Tibial nerve (tissue), 4 donors: ENCODE data around the gene POLDIP3. TPM values are rescaled to one million over a fixed set of nuclear protein-coding genes. Genes with fewer than 3 reads are reported as not detected.
"Not testable (repeated sequence)": the region's sequence is repeated elsewhere in the genome, so short reads cannot be mapped to it uniquely, and the experiment has no call there.

Experiments used
- DNase-seq, 2 donors: peaks; one replicate each; pipeline ENCODE4 v3.0.0-alpha.2; 2019; ENCODE audit warnings: low spot score in 2 of 2
- H3K27ac ChIP-seq, 4 donors: fragments of 200-600 bp; sonication (generic) in 3 of 4; one replicate each; pipeline ENCODE4 v1.5.1; 2017 to 2019; ENCODE audit warnings: mild to moderate bottlenecking in 1 of 4
- H3K27me3 ChIP-seq, 2 donors: fragments of 200-600 bp; sonication (generic) in 1 of 2; one replicate each; pipeline versions ENCODE4 v1.5.1 to v1.6.0; 2017 to 2019
- H3K36me3 ChIP-seq, 3 donors: fragments of 200-600 bp; sonication (generic); one replicate each; pipeline ENCODE4 v1.5.1; 2018 to 2019
- H3K4me1 ChIP-seq, 4 donors: fragments of 200-600 bp; sonication (generic) in 3 of 4; one replicate each; pipeline ENCODE4 v1.5.1; 2017 to 2019
- H3K4me3 ChIP-seq, 4 donors: fragments of 200-600 bp; sonication (generic) in 3 of 4; one replicate each; pipeline ENCODE4 v1.5.1; 2017 to 2019; ENCODE audit warnings: mild to moderate bottlenecking in 1 of 4, moderate library complexity in 1 of 4
- H3K9me3 ChIP-seq, 4 donors: fragments of 200-600 bp; sonication (generic) in 3 of 4; one replicate each; pipeline ENCODE4 v1.5.1; 2017 to 2019
- EP300 ChIP-seq, 2 donors: sonication (generic); formaldehyde crosslinking; IDR thresholded peaks; one replicate each; pipeline ENCODE4 v1.6.1; 2017; ENCODE audit warnings: antibody characterized with exemption in 2 of 2, mild to moderate bottlenecking in 1 of 2
- POLR2A ChIP-seq, 2 donors: fragments of 450-650 bp; IDR thresholded peaks; one replicate each; pipeline ENCODE4 v1.6.1; 2017; ENCODE audit warnings: antibody characterized with exemption in 2 of 2, mild to moderate bottlenecking in 2 of 2, moderate library complexity in 2 of 2
- WGBS, 2 donors: methylation state at CpG; one replicate each; pipeline ENCODE4 v1.1.5; 2018; 5-methylcytosine and 5-hydroxymethylcytosine counted together
- total RNA-seq, 4 donors: library from RNA; depleted of rRNA; stranded (reverse); fragments of >200 nt; gene quantifications; one replicate each; pipeline ENCODE4 v1.1.0, GENCODE V29; 2016
- TF ChIP-seq, protein P1 (sequence below), 5 experiments: fragments of 200-600 bp in 3 of 5; fragments of 450-650 bp in 2 of 5; sonication (generic) in 3 of 5; IDR thresholded peaks; one replicate each; pipeline ENCODE4 v1.5.1; 2016 to 2019; ENCODE audit warnings: antibody characterized with exemption in 5 of 5, mild to moderate bottlenecking in 3 of 5, moderate library complexity in 2 of 5

The POLDIP3 gene
- total RNA-seq, 4 donors from 2014 or later, result 47.4 to 49.2 (median 48.5) TPM

DNA sequence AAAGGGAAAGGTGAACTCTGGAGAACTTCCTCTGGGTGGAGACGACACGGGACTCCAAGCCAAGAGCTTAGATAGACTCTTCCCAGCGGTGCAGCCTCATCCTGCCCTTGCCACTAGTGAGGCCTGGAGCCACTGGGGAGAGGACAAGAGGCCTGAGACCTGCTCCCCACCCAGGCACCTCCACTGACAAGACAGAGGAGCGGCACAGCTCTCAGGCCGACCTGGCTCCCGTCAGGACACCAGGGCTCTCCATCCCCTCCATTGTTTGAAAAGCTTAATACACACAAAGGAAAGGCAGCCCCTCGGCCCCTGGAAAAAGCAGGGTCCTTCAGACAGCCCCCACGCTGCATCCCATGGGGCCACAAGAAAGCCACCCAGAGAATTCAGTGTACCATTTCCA, 29.6 kb downstream of the POLDIP3 start:
- 81 to 87% methylated on average over 8 of the region's 8 CpGs for WGBS, 2 donors
- DNase-seq, result no peak
- no peak overlapping the region for H3K27ac ChIP-seq

DNA sequence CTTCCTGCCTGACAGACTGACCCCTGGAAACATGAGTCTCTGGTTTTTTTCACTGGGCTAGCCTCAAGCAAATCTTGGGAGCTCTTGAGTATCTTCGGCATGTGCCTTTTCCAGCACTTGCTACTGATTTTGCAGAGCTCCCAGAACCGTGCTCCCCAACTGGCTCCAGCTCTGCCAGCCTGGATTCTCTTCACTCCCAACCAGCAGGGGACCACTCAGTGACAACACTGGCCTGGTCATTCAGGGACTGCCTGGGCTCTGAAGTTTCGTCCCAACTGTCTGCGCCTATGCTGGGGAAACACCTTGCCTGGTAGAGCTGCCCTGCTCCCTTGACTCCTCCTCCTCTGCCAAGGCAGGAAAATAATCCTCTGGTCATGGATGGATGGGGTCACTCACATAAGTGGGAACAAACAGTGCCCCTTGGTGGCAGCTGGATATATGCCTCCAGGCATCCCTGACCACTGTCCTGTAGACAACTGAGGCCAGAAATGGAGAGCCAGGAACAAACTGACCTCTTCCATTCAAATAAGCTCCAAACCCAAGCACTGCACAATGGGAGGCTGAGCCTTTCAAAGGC, 30.2 kb downstream of the POLDIP3 start:
- Histone ChIP-seq H3K4me3 (no peak overlapping the region), H3K36me3 (peaks cover 3 to 73% (median 27%) of the 10 kb centered on the region in 3 donors), H3K9me3 (no peaks in the 10 kb centered on the region), H3K27me3 (no peaks in the 10 kb centered on the region), H3K4me1 (peaks cover 0 to 13% (median 3%) of the 10 kb centered on the region in 4 donors), H3K27ac (no peak overlapping the region)
- 81 to 98% methylated on average over 4 of the region's 4 CpGs for WGBS, 2 donors
- DNase-seq, result no peak
- no peak for TF ChIP-seq POLR2A (IDR thresholded peaks at IDR 0.05)
- no peak for TF ChIP-seq EP300 (IDR thresholded peaks at IDR 0.05)
- TF ChIP-seq, protein P1, sequence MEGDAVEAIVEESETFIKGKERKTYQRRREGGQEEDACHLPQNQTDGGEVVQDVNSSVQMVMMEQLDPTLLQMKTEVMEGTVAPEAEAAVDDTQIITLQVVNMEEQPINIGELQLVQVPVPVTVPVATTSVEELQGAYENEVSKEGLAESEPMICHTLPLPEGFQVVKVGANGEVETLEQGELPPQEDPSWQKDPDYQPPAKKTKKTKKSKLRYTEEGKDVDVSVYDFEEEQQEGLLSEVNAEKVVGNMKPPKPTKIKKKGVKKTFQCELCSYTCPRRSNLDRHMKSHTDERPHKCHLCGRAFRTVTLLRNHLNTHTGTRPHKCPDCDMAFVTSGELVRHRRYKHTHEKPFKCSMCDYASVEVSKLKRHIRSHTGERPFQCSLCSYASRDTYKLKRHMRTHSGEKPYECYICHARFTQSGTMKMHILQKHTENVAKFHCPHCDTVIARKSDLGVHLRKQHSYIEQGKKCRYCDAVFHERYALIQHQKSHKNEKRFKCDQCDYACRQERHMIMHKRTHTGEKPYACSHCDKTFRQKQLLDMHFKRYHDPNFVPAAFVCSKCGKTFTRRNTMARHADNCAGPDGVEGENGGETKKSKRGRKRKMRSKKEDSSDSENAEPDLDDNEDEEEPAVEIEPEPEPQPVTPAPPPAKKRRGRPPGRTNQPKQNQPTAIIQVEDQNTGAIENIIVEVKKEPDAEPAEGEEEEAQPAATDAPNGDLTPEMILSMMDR (IDR thresholded peaks at IDR 0.05), result no peak

More for the DNA sequence above, 29.6 kb downstream of the POLDIP3 start:
- peaks cover 0 to 13% (median 3%) of the 10 kb centered on the region in 4 donors for H3K4me1 ChIP-seq
- H3K27me3 ChIP-seq, result no peaks in the 10 kb centered on the region
- TF ChIP-seq EP300 (IDR thresholded peaks at IDR 0.05) (no peak), POLR2A (IDR thresholded peaks at IDR 0.05) (no peak)
- TF ChIP-seq, protein P1 (IDR thresholded peaks at IDR 0.05), result no peak
- H3K36me3 ChIP-seq, result peaks cover 3 to 73% (median 27%) of the 10 kb centered on the region in 3 donors
- no peaks in the 10 kb centered on the region for H3K9me3 ChIP-seq
- no peak overlapping the region for H3K4me3 ChIP-seq

DNA sequence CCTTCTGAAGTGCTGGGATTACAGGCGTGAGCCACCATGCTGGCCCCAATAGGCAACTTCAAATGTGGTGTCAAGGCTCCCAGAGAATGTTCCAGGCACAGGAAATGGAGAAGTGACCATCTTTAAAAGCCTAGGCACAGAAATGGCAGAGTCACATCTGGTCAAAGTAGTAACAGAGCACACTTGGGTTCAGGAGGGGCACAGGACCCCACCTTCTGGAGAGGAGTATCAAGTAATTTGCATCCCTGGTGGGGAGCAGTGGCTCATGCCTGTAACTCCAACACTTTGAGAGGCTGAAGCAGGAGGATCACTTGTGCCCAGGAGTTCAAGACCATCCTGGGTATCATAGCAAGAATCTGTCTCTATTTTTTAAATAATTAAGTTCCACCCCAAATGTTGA, 31.7 kb downstream of the POLDIP3 start:
- H3K9me3 ChIP-seq, result no peaks in the 10 kb centered on the region
- no peak overlapping the region for H3K27ac ChIP-seq
- DNase-seq, result no peak
- TF ChIP-seq POLR2A (IDR thresholded peaks at IDR 0.05) (no peak), EP300 (IDR thresholded peaks at IDR 0.05) (no peak)
- TF ChIP-seq, protein P1 (IDR thresholded peaks at IDR 0.05), result no peak
- no peaks in the 10 kb centered on the region for H3K27me3 ChIP-seq
- no peak overlapping the region for H3K4me3 ChIP-seq
- WGBS, 2 donors, result 70 to 80% methylated on average over 1 of the region's 1 CpG
- H3K36me3 ChIP-seq, result peaks cover 3 to 70% (median 27%) of the 10 kb centered on the region in 3 donors
- H3K4me1 ChIP-seq, result peaks cover 0 to 13% (median 3%) of the 10 kb centered on the region in 4 donors

DNA sequence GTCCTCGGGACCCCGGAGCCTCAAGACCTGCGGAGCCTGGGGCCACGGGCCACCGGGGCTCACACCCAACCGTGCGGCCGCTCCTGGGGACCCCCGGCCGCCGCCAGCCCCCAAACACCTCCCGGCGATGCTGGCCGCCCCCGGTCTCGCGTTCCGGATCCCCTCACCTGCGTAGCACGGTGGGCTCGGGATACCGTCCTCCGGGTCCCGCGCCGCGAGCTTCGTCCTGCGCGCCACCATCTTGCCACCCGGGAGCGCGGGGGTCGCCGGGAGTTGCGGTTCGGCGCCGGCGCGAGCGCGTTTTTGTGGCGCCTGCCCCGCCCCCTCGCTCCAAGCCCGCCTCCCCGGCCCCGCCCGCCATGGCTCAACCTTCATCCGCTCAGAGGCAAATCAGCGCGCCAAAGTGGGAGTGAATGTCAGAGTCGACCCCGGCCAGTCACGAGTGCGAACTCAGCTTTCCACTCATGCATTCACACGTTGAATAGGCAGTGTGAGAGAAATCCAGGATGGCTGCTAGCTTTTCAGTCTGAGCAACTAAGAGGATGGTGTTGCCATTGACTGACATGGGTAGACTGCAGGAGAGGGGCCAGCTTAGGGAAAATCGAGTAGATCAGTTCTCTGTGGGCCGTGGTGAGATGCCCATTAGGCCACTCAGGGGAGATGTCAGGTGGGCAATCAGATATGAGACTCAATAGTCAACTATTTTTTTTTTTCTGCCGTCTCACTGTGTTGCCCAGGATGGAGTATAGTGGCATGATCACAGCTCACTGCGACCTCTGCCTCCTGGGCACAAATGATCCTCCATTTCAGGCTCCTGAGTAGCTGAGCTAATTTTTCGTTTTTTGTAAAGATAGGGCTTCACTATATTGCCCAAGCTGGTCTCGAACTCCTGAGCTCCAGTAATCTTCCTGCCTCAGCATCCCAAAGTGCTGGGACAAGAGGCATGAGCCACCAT, 32.6 kb downstream of the POLDIP3 start:
- no peak for TF ChIP-seq POLR2A (IDR thresholded peaks at IDR 0.05)
- peak in 1 of 2 donors; percentile 33 for TF ChIP-seq EP300 (IDR thresholded peaks at IDR 0.05)
- TF ChIP-seq, protein P1 (IDR thresholded peaks at IDR 0.05), result peak in 1 of 5 experiments; percentile 10
- H3K4me1 ChIP-seq, result peaks cover 0 to 13% (median 3%) of the 10 kb centered on the region in 4 donors
- 15 to 21% methylated on average over 17 to 21 of the region's 64 CpGs for WGBS, 2 donors
- peak; percentile 64 to 72 for DNase-seq
- H3K4me3 ChIP-seq, result peak overlapping the region; percentile 52 to 91 (median 74)
- H3K36me3 ChIP-seq, result peaks cover 3 to 70% (median 21%) of the 10 kb centered on the region in 3 donors
- H3K27me3 ChIP-seq, result no peaks in the 10 kb centered on the region
- peak overlapping the region in 3 of 4 donors; percentile 52 to 84 (median 72) for H3K27ac ChIP-seq
- H3K9me3 ChIP-seq, result no peaks in the 10 kb centered on the region

DNA sequence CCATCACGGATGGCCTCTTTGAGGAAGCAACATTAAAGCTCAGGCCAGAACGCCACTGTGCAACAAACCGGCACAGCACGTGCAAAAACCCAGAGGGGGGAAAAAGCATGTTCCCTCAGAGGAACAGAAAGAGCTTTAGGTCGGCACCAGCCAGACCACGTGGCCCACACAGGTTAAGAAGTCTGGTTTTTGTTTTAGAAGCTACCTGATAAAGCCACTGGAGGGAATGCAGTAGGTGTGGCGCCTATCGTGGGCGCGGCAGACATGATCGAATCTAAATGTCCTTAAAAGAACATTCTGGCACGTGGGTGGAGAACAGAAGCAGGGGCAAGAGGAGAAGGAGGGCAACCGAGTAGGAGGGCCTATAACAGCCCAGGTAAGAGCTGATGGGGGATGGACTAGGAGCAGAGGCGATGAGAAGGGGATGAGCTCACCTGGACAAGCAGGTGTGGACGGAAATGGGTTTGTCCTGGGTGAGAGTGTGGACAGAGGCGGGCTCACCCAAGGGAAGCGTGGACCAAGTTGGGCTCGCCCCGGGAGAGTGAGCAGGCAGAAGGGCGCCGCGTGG, 33.4 kb downstream of the POLDIP3 start:
- 1 to 3% methylated on average over 10 to 14 of the region's 22 CpGs for WGBS, 2 donors
- Histone ChIP-seq H3K4me3 (peak overlapping the region; percentile 52 to 91 (median 74)), H3K4me1 (peaks cover 0 to 13% (median 3%) of the 10 kb centered on the region in 4 donors), H3K36me3 (peaks cover 3 to 68% (median 21%) of the 10 kb centered on the region in 3 donors), H3K27ac (peak overlapping the region in 3 of 4 donors; percentile 52 to 84 (median 72))
- H3K27me3 ChIP-seq, DNase-seq, H3K9me3 ChIP-seq: not testable (repeated sequence)

DNA sequence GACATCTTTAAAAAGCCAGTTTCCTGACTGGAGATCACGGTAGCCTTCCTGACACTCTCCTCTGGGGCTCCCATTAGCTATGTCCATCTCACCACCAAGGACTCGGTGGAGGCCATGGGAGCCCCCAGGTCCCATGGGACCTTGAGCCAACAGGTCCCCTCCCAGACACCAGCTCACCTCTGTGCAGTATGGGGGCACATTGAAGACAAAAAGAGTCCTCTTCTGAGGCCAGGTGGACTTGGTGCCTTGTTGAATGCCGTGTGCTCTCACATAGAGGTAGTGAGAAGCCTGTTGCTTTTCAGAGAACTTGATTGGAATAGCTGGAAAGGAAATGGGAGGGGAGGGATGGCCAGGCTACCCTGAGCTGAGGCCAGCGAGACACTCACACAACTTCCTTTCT, 34.6 kb downstream of the POLDIP3 start:
- not testable (repeated sequence) for H3K4me3 ChIP-seq, H3K9me3 ChIP-seq, DNase-seq, H3K27me3 ChIP-seq, H3K27ac ChIP-seq
- peaks cover 0 to 13% (median 3%) of the 10 kb centered on the region in 4 donors for H3K4me1 ChIP-seq
- peaks cover 0 to 65% (median 8%) of the 10 kb centered on the region in 3 donors for H3K36me3 ChIP-seq
- WGBS, 2 donors, result 91 to 96% methylated on average over 2 of the region's 4 CpGs
